Stimulated activated CD8-positive, alpha-beta memory T cell treated with anti-CD3 and anti-CD28 coated beads, Interleukin-7, amount 100 ng/mL, for 1 hour (primary cell): ENCODE data around the gene RAMP3.
"Not testable (repeated sequence)": the region's sequence is repeated elsewhere in the genome, so short reads cannot be mapped to it uniquely, and the experiment has no call there.

Source experiments
- DNase-seq, 2 donors: peaks; one replicate each; pipeline ENCODE4 v3.0.0-alpha.2; 2020; ENCODE audit warnings: low read depth in 2 of 2

Gene RAMP3

GRCh38 chr7:45132708-45133320 is 24.8 kb upstream of the RAMP3 start:
- DNase-seq: no peak

GRCh38 chr7:45133352-45133751 is 24.2 kb upstream of the RAMP3 start:
- DNase-seq: no peak

- DNase-seq: no peak
Measured at GRCh38 chr7:45133877-45134276, 23.7 kb upstream of the RAMP3 start.

- peak; percentile 32 to 37 for DNase-seq
Measured at GRCh38 chr7:45136106-45137060, 21.2 kb upstream of the RAMP3 start.

- no peak for DNase-seq
Measured at GRCh38 chr7:45138433-45139267, 18.9 kb upstream of the RAMP3 start.

- no peak for DNase-seq
Measured at GRCh38 chr7:45140827-45141226, 16.8 kb upstream of the RAMP3 start.

GRCh38 chr7:45143616-45144015 is 14.0 kb upstream of the RAMP3 start:
- no peak for DNase-seq

GRCh38 chr7:45145881-45146280 is 11.7 kb upstream of the RAMP3 start:
- no peak for DNase-seq

- no peak for DNase-seq
Measured at GRCh38 chr7:45146531-45147379, 10.8 kb upstream of the RAMP3 start.

- no peak for DNase-seq
Measured at GRCh38 chr7:45147858-45148652, 9.5 kb upstream of the RAMP3 start.

GRCh38 chr7:45148653-45148973 is 9.0 kb upstream of the RAMP3 start:
- no peak for DNase-seq

- no peak for DNase-seq
Measured at GRCh38 chr7:45149606-45150005, 8.0 kb upstream of the RAMP3 start.

GRCh38 chr7:45150199-45150598 is 7.4 kb upstream of the RAMP3 start:
- DNase-seq: no peak

- DNase-seq: no peak
Measured at GRCh38 chr7:45151131-45151684, 6.4 kb upstream of the RAMP3 start.

- no peak for DNase-seq
Measured at GRCh38 chr7:45151967-45152366, 5.6 kb upstream of the RAMP3 start.

GRCh38 chr7:45153233-45153632 is 4.4 kb upstream of the RAMP3 start:
- no peak for DNase-seq

- DNase-seq: not testable (repeated sequence)
Measured at GRCh38 chr7:45153861-45154260, 3.7 kb upstream of the RAMP3 start.

- DNase-seq: no peak
Measured at GRCh38 chr7:45155357-45155900, 2.2 kb upstream of the RAMP3 start.

GRCh38 chr7:45155941-45156340 is 1.6 kb upstream of the RAMP3 start:
- no peak for DNase-seq
